Stimulated activated CD8-positive, alpha-beta memory T cell treated with anti-CD3 and anti-CD28 coated beads, Interleukin-12 subunit alpha, Interleukin-12 subunit beta, amount 100 ng/mL, for 4 hours (primary cell): ENCODE data around the gene OR2C1.
A peak's percentile ranks its signal among the peaks of the same experiment; 100 is the strongest.

Source experiments
- DNase-seq: peaks from one replicate; pipeline ENCODE4 v3.0.0-alpha.2; 2020; ENCODE audit warnings: low read depth

The OR2C1 gene

GRCh38 chr16:3355589-3355988 lies at the start of gene OR2C1:
Gene OR2C1, plus strand, starts transcription at chr16:3355889. Its CDS starts 52 bp downstream, at chr16:3355941.
- DNase-seq: no peak

GRCh38 chr16:3306078-3306477 lies 49.6 kb upstream of the OR2C1 start:
- DNase-seq: no peak

- DNase-seq: no peak
Observed at GRCh38 chr16:3311496-3311895, 44.2 kb upstream of the OR2C1 start.

GRCh38 chr16:3317315-3317999 lies 38.2 kb upstream of the OR2C1 start:
- DNase-seq: no peak

GRCh38 chr16:3321816-3322215 lies 33.9 kb upstream of the OR2C1 start:
- DNase-seq: no peak

- no peak for DNase-seq
Observed at GRCh38 chr16:3327514-3327913, 28.2 kb upstream of the OR2C1 start.

- no peak for DNase-seq
Observed at GRCh38 chr16:3328104-3328503, 27.6 kb upstream of the OR2C1 start.

- DNase-seq: no peak
Observed at GRCh38 chr16:3328643-3329042, 27.0 kb upstream of the OR2C1 start.

- DNase-seq: no peak
Observed at GRCh38 chr16:3346041-3346440, 9.6 kb upstream of the OR2C1 start.

GRCh38 chr16:3347586-3347985 lies 8.1 kb upstream of the OR2C1 start:
- no peak for DNase-seq

GRCh38 chr16:3348547-3349167 lies 7.0 kb upstream of the OR2C1 start:
- no peak for DNase-seq

- no peak for DNase-seq
Observed at GRCh38 chr16:3349175-3349574, 6.5 kb upstream of the OR2C1 start.

GRCh38 chr16:3356118-3356517 lies 429 bp downstream of the OR2C1 start:
- DNase-seq: no peak

- DNase-seq: no peak
Observed at GRCh38 chr16:3358871-3359270, 3.2 kb downstream of the OR2C1 start.

- DNase-seq: no peak
Observed at GRCh38 chr16:3362931-3363330, 7.2 kb downstream of the OR2C1 start.

- no peak for DNase-seq
Observed at GRCh38 chr16:3363793-3364192, 8.1 kb downstream of the OR2C1 start.

GRCh38 chr16:3364774-3365427 lies 9.2 kb downstream of the OR2C1 start:
- peak; percentile 73 for DNase-seq

GRCh38 chr16:3369073-3369472 lies 13.4 kb downstream of the OR2C1 start:
- DNase-seq: no peak

GRCh38 chr16:3375680-3376079 lies 20.0 kb downstream of the OR2C1 start:
- no peak for DNase-seq

- no peak for DNase-seq
Observed at GRCh38 chr16:3377917-3378316, 22.2 kb downstream of the OR2C1 start.

- no peak for DNase-seq
Observed at GRCh38 chr16:3383045-3383448, 27.4 kb downstream of the OR2C1 start.

GRCh38 chr16:3388325-3388724 lies 32.6 kb downstream of the OR2C1 start:
- DNase-seq: no peak

- no peak for DNase-seq
Observed at GRCh38 chr16:3389663-3390338, 34.1 kb downstream of the OR2C1 start.
